Measurements from ENCODE around the gene SERPINB7.

- TF ChIP-seq SNAI2 (CRISPR knock-in tag; IDR thresholded peaks at IDR 0.05): no peak
- TF ChIP-seq CSRNP3 (CRISPR knock-in tag; IDR thresholded peaks at IDR 0.05): no peak
- no peak for TF ChIP-seq TCF4 (CRISPR knock-in tag; IDR thresholded peaks at IDR 0.05; ENCODE audit: borderline replicate concordance)
- no peak for TF ChIP-seq ZFP30 (CRISPR knock-in tag; IDR thresholded peaks at IDR 0.05)
- no peak for TF ChIP-seq TSHZ2 (CRISPR knock-in tag; IDR thresholded peaks at IDR 0.05)
These were observed 22.6 kb upstream of the SERPINB7 start for GRCh38 chr18:63752636-63753035.
